Cardiac muscle cell (in vitro differentiated cells and primary cell): Measurements from ENCODE around the gene EGFL7. TPM values are rescaled to one million over a fixed set of nuclear protein-coding genes. Genes with fewer than 3 reads are reported as not detected.

Experiments used
- DNase-seq, 2 donors: peaks; one replicate each; pipeline versions ENCODE4 v3.0.0 to v3.0.0-alpha.2; 2010 to 2017; ENCODE audit warnings: low read depth in 1 of 2, low spot score in 1 of 2
- H3K27ac ChIP-seq: fragments of 200-600 bp; sonication (generic); 2 replicates; pipeline ENCODE4 v1.5.1; 2016
- H3K27me3 ChIP-seq: fragments of 200-600 bp; sonication (generic); 2 replicates; pipeline ENCODE4 v1.6.0; 2016; ENCODE audit warnings: control low read depth
- H3K36me3 ChIP-seq: fragments of 200-600 bp; sonication (generic); 2 replicates; pipeline ENCODE4 v1.5.1; 2016; ENCODE audit warnings: control low read depth
- H3K4me1 ChIP-seq: fragments of 200-600 bp; sonication (generic); 2 replicates; pipeline ENCODE4 v1.8.1; 2017; ENCODE audit warnings: low read depth, mild to moderate bottlenecking, mixed run types
- H3K4me3 ChIP-seq: fragments of 200-600 bp; sonication (generic); 2 replicates; pipeline ENCODE4 v1.5.1; 2016; ENCODE audit warnings: mild to moderate bottlenecking
- H3K9me3 ChIP-seq: fragments of 200-600 bp; sonication (generic); 2 replicates; pipeline ENCODE4 v1.5.1; 2017; ENCODE audit warnings: low read depth, mild to moderate bottlenecking, control low read depth
- polyA plus RNA-seq: library from polyadenylated mRNA; unstranded; fragments of >200 nt; fragmentation: Nextera tagmentation; extraction: Ambion mirVana; gene quantifications from 2 replicates; pipeline ENCODE4 v1.2.1, GENCODE V29; 2016
- total RNA-seq: library from RNA; depleted of rRNA; stranded (reverse); fragments of >200 nt; gene quantifications from 2 replicates; pipeline ENCODE4 v1.2.3, GENCODE V29; 2016
- TF ChIP-seq, protein P1 (sequence below): IDR thresholded peaks from 2 replicates; pipeline ENCODE4 v1.5.1; 2012; ENCODE audit warnings: low read depth, mild to moderate bottlenecking, low read length

EGFL7 gene
- total and polyA plus RNA-seq, 2 experiments from 2014 or later, result 50.9 to 82.9 TPM

DNA sequence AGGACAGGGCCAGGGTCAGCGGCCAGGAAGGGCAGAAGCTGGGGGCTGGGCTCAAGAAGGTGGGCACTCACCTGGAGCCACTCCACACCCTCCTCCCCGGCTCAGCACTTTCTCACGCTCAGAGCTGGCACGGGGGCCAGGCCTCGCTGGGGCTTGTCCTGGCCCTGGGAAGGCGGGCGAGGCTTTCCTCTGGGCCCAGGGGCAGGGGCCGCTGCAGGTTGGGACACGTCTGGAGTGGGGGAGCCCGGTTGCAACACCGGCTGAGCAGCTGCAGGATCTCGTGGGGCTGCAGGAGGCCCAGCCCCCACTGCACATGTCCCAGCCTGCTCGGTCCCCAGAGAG, 38.9 kb upstream of the EGFL7 start:
- TF ChIP-seq, protein P1, sequence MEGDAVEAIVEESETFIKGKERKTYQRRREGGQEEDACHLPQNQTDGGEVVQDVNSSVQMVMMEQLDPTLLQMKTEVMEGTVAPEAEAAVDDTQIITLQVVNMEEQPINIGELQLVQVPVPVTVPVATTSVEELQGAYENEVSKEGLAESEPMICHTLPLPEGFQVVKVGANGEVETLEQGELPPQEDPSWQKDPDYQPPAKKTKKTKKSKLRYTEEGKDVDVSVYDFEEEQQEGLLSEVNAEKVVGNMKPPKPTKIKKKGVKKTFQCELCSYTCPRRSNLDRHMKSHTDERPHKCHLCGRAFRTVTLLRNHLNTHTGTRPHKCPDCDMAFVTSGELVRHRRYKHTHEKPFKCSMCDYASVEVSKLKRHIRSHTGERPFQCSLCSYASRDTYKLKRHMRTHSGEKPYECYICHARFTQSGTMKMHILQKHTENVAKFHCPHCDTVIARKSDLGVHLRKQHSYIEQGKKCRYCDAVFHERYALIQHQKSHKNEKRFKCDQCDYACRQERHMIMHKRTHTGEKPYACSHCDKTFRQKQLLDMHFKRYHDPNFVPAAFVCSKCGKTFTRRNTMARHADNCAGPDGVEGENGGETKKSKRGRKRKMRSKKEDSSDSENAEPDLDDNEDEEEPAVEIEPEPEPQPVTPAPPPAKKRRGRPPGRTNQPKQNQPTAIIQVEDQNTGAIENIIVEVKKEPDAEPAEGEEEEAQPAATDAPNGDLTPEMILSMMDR, result no peak
- H3K4me3 ChIP-seq, result no peak overlapping the region
- no peak overlapping the region for H3K27ac ChIP-seq
- DNase-seq, result no peak
- no peaks in the 10 kb centered on the region for H3K36me3 ChIP-seq
- H3K27me3 ChIP-seq, result no peaks in the 10 kb centered on the region
- H3K9me3 ChIP-seq, result no peaks in the 10 kb centered on the region
- peaks cover 40% of the 10 kb centered on the region for H3K4me1 ChIP-seq

- Histone ChIP-seq H3K36me3 (no peaks in the 10 kb centered on the region), H3K9me3 (no peaks in the 10 kb centered on the region), H3K27ac (peak overlapping the region; percentile 83), H3K27me3 (no peaks in the 10 kb centered on the region), H3K4me3 (no peak overlapping the region), H3K4me1 (peaks cover 40% of the 10 kb centered on the region)
- DNase-seq, result no peak
- TF ChIP-seq, protein P1, result no peak
Observed at GRCh38 chr9:136624184-136624951, 38.3 kb upstream of the EGFL7 start.

DNA sequence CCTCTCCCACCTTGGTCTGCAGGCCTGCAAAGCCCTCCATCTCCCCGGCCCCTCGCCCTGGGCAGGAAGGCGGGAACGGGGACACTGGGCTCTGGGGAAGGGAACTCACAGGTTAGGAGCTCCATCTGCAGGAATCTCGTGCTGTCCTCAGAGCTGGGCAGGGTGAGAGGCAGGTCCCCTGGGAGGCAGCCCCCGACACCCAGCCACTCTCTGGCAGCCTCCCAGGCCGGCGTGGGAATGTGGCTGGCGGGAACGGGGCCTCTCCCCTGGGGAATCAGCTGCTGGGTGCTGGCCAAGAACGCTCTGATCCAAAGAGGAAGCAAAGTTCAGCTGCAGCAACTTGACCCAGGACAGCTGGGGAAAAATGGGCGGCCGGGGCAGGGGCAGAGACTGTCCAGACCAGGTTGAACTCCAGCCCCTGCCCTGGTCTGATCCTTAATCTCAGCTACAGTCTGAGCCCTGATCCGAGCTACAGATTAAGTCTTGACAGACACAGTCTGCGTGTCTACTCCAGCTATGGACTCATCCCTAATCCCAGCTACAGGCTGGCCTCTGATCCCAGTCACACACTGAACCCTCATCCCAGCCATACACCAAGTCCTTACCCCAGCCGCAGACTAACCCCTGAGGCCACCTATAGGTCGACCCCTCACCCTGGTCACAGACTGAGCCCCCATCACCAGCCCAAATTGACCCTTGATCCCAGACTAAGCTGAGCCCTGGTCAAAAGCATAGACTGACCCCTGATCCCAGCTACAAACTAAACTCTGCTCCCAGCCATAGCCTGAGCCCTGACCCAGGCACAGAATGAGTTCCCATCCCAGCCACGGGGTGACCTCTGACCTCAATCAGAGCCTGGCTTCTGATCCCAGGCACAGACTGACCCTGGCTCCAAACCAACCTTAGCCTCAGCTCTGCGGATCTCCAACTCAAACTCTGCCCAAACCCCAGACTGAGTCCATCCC, 37.3 kb upstream of the EGFL7 start:
- peak; percentile 79 to 88 for DNase-seq
- Histone ChIP-seq H3K27me3 (no peaks in the 10 kb centered on the region), H3K4me1 (peaks cover 35% of the 10 kb centered on the region), H3K4me3 (no peak overlapping the region), H3K9me3 (no peaks in the 10 kb centered on the region), H3K27ac (peak overlapping the region; percentile 83), H3K36me3 (no peaks in the 10 kb centered on the region)
- TF ChIP-seq, protein P1, result peak; percentile 48

DNA sequence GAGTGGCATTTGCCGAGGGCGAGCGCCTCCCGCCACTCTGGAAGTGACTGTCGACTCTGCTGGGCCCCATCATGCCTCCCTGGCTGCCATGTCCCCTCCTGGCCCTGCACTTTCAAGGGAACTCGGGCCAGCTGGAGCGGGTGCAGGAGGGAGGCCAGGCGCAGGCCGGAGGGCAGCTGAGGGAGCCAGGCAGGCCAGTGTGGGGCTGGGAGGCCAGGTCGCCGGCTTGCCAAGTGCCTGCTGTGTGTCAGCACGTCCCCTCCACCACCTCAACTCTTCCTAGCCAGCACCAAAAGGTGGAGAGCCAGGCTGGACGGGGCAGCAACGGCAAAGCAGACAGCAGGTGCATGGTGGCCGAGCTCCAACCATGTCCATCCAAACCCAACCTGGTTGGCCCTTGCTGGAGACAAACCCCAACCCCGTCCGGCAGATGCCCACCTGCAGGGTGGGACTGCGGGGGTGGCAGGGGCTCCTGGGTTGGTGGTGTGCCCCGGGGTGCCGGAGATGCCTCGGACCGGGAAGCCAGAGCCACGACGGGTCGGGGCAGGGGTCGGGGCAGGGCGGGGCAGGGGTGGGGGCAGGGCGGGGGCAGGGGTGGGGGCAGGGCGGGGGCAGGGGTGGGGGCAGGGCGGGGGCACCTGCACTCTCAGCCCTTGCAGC, 36.5 kb upstream of the EGFL7 start:
- DNase-seq, result no peak
- no peaks in the 10 kb centered on the region for H3K36me3 ChIP-seq
- no peaks in the 10 kb centered on the region for H3K27me3 ChIP-seq
- peak overlapping the region; percentile 83 for H3K27ac ChIP-seq
- H3K9me3 ChIP-seq, result no peaks in the 10 kb centered on the region
- TF ChIP-seq, protein P1, result no peak
- no peak overlapping the region for H3K4me3 ChIP-seq
- peaks cover 27% of the 10 kb centered on the region for H3K4me1 ChIP-seq

GRCh38 chr9:136626740-136627642, 35.7 kb upstream of the EGFL7 start:
- TF ChIP-seq, protein P1, result no peak
- Histone ChIP-seq H3K36me3 (no peaks in the 10 kb centered on the region), H3K9me3 (no peaks in the 10 kb centered on the region), H3K4me1 (peaks cover 24% of the 10 kb centered on the region), H3K27ac (peak overlapping the region; percentile 83), H3K4me3 (no peak overlapping the region), H3K27me3 (no peaks in the 10 kb centered on the region)
- DNase-seq, result peak in 1 of 2 donors; percentile 82
